HCT116 (cell line): ENCODE measurements around the gene XPNPEP2. TPM values are rescaled to one million over a fixed set of nuclear protein-coding genes. Genes with fewer than 3 reads are reported as not detected.
"Not testable (repeated sequence)": the region's sequence is repeated elsewhere in the genome, so short reads cannot be mapped to it uniquely, and the experiment has no call there.

Experiments used
- ATAC-seq: fragments of 200-7000 bp; cut with Tn5 transposase; 2 replicates; pipeline ENCODE4 v1.9.1; 2020; ENCODE audit warnings: mild to moderate bottlenecking, moderate library complexity
- BruUV-seq: library from RNA; stranded (reverse); fragments of 400-500 nt; replicated peaks from 2 replicates; lab custom pipeline; 2021; lab: Mats Ljungman, UMichigan
- CTCF ChIA-PET: fragments of 300-600 bp; sonication (Branson Sonifier 250); formaldehyde crosslinking; loops from one replicate; lab custom pipeline; 2021; ENCODE audit warnings: antibody characterized with exemption; lab: Charles Lee
- POLR2A ChIA-PET: fragments of 300-600, 350-600 bp; sonication (Branson Sonifier 250); formaldehyde crosslinking; loops from one replicate; lab custom pipeline; 2021; ENCODE audit warnings: antibody characterized with exemption; lab: Charles Lee
- RAD21 ChIA-PET, 2 experiments: fragments of 300-600 bp; sonication (Branson Sonifier 250); formaldehyde crosslinking; loops; one replicate each; lab custom pipeline; 2023; ENCODE audit warnings: low total read pairs in 2 of 2; ENCODE audit not compliant: uncharacterized antibody in 2 of 2, unreplicated experiment in 2 of 2, low non-redundant PET in 1 of 2; lab: Charles Lee
- DNase-seq: peaks from one replicate; pipeline ENCODE4 v3.0.0-alpha.2; 2010; ENCODE audit warnings: low read depth, low spot score
- H2AFZ ChIP-seq: fragments of 200-600 bp; shearing (Covaris generic), sonication (generic); 2 replicates; pipeline ENCODE4 v1.6.1; 2017; ENCODE audit warnings: low read depth, mixed run types, mixed read lengths, antibody characterized with exemption, low read length; ENCODE audit not compliant: poor library complexity, severe bottlenecking
- H3K27ac ChIP-seq: 2 replicates; pipeline ENCODE4 v1.5.1; 2012; ENCODE audit warnings: low read depth, low read length
- H3K27me3 ChIP-seq: fragments of 200-600 bp; sonication (generic); 2 replicates; pipeline ENCODE4 v1.6.1; 2016; ENCODE audit warnings: mixed run types, low read length, mixed read lengths; ENCODE audit not compliant: insufficient read depth
- H3K36me3 ChIP-seq, 2 experiments: fragments of 200-500 bp in 1 of 2; fragments of 200-600 bp in 1 of 2; sonication (Bioruptor generic) in 1 of 2; sonication (generic) in 1 of 2; 2 replicates each; pipeline versions ENCODE4 v1.5.1 to v1.6.1; 2014 to 2016; ENCODE audit warnings: low read length in 2 of 2, inconsistent platforms in 1 of 2, mixed read lengths in 1 of 2, mixed run types in 1 of 2; ENCODE audit not compliant: insufficient read depth in 2 of 2, control insufficient read depth in 1 of 2
- H3K4me1 ChIP-seq, 2 experiments: fragments of 200-600 bp in 1 of 2; sonication (generic) in 1 of 2; 2 replicates each; pipeline versions ENCODE4 v1.5.1 to v1.6.1; 2012 to 2017; ENCODE audit warnings: low read length in 2 of 2, inconsistent platforms in 1 of 2, mild to moderate bottlenecking in 1 of 2, mixed read lengths in 1 of 2, mixed run types in 1 of 2, moderate library complexity in 1 of 2; ENCODE audit not compliant: insufficient read depth in 2 of 2, control insufficient read depth in 1 of 2
- H3K4me2 ChIP-seq: fragments of 200-600 bp; sonication (generic); 2 replicates; pipeline ENCODE4 v1.6.1; 2017; ENCODE audit warnings: mixed run types, low read length, mixed read lengths
- H3K4me3 ChIP-seq, 2 experiments: fragments of 200-600 bp in 1 of 2; sonication (generic) in 1 of 2; replicated peaks in 1 of 2; 2 replicates each; pipeline ENCODE4 v1.5.1; 2011 to 2016; ENCODE audit warnings: low read length in 2 of 2, control low read depth in 1 of 2, low read depth in 1 of 2, mild to moderate bottlenecking in 1 of 2, mixed read lengths in 1 of 2, mixed run types in 1 of 2
- H3K79me2 ChIP-seq: fragments of 200-600 bp; sonication (generic); 2 replicates; pipeline ENCODE4 v1.6.1; 2017; ENCODE audit warnings: mild to moderate bottlenecking, mixed run types, low read length, moderate library complexity, mixed read lengths; ENCODE audit not compliant: insufficient read depth
- H3K9ac ChIP-seq: fragments of 200-600 bp; sonication (generic); 2 replicates; pipeline ENCODE4 v1.6.1; 2016; ENCODE audit warnings: low read length, mixed read lengths
- H3K9me2 ChIP-seq: fragments of 200-600 bp; sonication (generic), shearing (Covaris generic); 2 replicates; pipeline ENCODE4 v1.6.1; 2017; ENCODE audit warnings: mixed run types, mild to moderate bottlenecking, moderate library complexity; ENCODE audit not compliant: insufficient read depth
- H3K9me3 ChIP-seq, 2 experiments: fragments of 200-500 bp in 1 of 2; fragments of 200-600 bp in 1 of 2; sonication (Bioruptor generic) in 1 of 2; sonication (generic) in 1 of 2; 2 replicates each; pipeline ENCODE4 v1.6.1; 2014 to 2017; ENCODE audit warnings: low read length in 2 of 2, mixed read lengths in 2 of 2, inconsistent platforms in 1 of 2, low read depth in 1 of 2, mild to moderate bottlenecking in 1 of 2, mixed run types in 1 of 2, moderate library complexity in 1 of 2; ENCODE audit not compliant: control insufficient read depth in 1 of 2, insufficient read depth in 1 of 2
- H4K20me1 ChIP-seq: fragments of 200-600 bp; sonication (generic), shearing (Covaris generic); 2 replicates; pipeline ENCODE4 v1.6.1; 2017; ENCODE audit warnings: mixed run types, mild to moderate bottlenecking, moderate library complexity; ENCODE audit not compliant: insufficient read depth
- CEBPB ChIP-seq: IDR thresholded peaks from 2 replicates; pipeline ENCODE4 v1.6.1; 2012; ENCODE audit warnings: low read depth
- EZH2phosphoT487 ChIP-seq: fragments of 200-600 bp; IDR thresholded peaks from 2 replicates; pipeline ENCODE4 v1.6.1; 2018; ENCODE audit warnings: antibody characterized with exemption, borderline replicate concordance
- JUND ChIP-seq: IDR thresholded peaks from 2 replicates; pipeline ENCODE4 v1.6.1; 2012
- POLR2A ChIP-seq: IDR thresholded peaks from 2 replicates; pipeline ENCODE4 v1.7.0; 2011; ENCODE audit warnings: borderline replicate concordance; ENCODE audit not compliant: insufficient read depth, insufficient read length; ENCODE audit errors: extremely low read depth
- POLR2AphosphoS5 ChIP-seq: IDR thresholded peaks from 2 replicates; pipeline ENCODE4 v1.6.1; 2011; ENCODE audit warnings: mild to moderate bottlenecking, low read depth, low read length, moderate library complexity
- SIN3A ChIP-seq: IDR thresholded peaks from 2 replicates; pipeline ENCODE4 v1.6.1; 2012; ENCODE audit warnings: low read depth
- SRF ChIP-seq: IDR thresholded peaks from 2 replicates; pipeline ENCODE4 v1.6.1; 2012; ENCODE audit warnings: low read depth
- TCF7L2 ChIP-seq: IDR thresholded peaks from 2 replicates; pipeline ENCODE4 v1.7.0; 2011; ENCODE audit warnings: borderline replicate concordance, inconsistent platforms; ENCODE audit not compliant: insufficient read depth, insufficient read length; ENCODE audit errors: extremely low read depth
- ZFX ChIP-seq: fragments of 450-650 bp; IDR thresholded peaks from 2 replicates; pipeline ENCODE4 v1.6.1; 2017
- intact Hi-C: fragments of 100-400 bp; cut with micrococcal nuclease; formaldehyde crosslinking; loops from 2 replicates; pipeline ENCODE4 v1.10.0; 2022
- total RNA-seq: library from RNA; stranded (reverse); gene quantifications from one replicate; pipeline ENCODE4 v1.2.1, GENCODE V29; 2021; ENCODE audit not compliant: unreplicated experiment
- TF ChIP-seq, protein P1 (sequence below): IDR thresholded peaks from 2 replicates; pipeline ENCODE4 v1.6.1; 2012
- TF ChIP-seq, protein P2 (sequence below): IDR thresholded peaks from 2 replicates; pipeline ENCODE4 v1.6.1; 2012; ENCODE audit warnings: low read depth
- TF ChIP-seq, protein P3 (sequence below), 3 experiments: fragments of 200-600 bp in 1 of 3; sonication (generic) in 1 of 3; IDR thresholded peaks in 2 of 3; conservative IDR thresholded peaks in 1 of 3; 2 replicates each; pipeline ENCODE4 v1.5.1; 2012 to 2017; ENCODE audit warnings: low read depth in 2 of 3, low read length in 2 of 3, antibody characterized with exemption in 1 of 3, borderline replicate concordance in 1 of 3, control low read depth in 1 of 3, mild to moderate bottlenecking in 1 of 3, mixed read lengths in 1 of 3, mixed run types in 1 of 3, moderate library complexity in 1 of 3; ENCODE audit not compliant: insufficient read depth in 1 of 3
- TF ChIP-seq, protein P4 (sequence below): IDR thresholded peaks from 2 replicates; pipeline ENCODE4 v1.6.1; 2011; ENCODE audit warnings: mild to moderate bottlenecking, low read length, moderate library complexity; ENCODE audit not compliant: insufficient replicate concordance; ENCODE audit errors: extremely low read depth

The XPNPEP2 gene
- total RNA-seq, 1 experiment from 2014 or later, result not detected

DNA sequence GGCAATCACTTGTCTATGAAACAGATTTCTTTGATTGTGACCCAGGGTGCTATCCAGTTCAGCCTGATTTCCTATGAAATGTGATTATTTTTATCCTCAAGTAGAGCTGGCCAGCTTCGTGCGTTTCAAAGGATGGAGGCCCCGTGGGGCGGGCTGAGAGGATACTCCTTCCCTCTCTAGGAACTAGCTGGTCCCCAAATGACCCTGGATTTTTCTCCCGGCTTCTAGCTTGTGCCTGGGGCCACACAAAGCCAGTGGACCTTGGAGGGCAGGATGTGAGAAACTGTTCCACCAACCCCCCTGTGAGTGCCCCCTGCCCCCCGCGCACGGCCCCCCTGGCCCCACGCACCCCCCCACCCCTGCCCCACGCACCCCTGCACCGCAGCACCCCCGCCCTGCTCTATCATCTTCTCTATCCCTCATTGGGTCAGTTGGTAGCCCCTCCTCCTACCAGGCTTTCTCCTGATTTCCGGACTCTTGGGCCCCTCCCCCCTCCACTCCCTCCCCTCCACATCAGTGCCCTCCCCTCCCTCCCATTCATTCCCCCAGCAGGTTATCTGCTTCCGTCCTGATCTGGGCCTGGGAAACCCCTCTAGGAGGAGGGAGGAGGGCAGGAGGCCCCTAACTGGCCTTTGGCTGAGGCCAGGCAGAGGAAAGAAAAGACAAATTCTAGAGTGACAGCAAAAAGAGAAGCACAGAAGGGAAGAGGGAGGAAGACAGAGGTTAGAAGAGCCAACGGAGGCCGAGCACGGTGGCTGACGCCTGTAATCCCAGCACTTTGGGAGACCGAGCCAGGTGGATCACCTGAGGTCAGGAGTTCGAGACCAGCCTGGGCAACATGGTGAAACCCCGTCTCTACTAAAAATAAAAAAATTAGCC is 3.3 kb downstream of the XPNPEP2 start:
- Histone ChIP-seq H3K9me3 (no peaks in the 10 kb centered on the region), H3K79me2 (no peaks in the 10 kb centered on the region), H3K9ac (no peak overlapping the region), H3K9me2 (no peaks in the 10 kb centered on the region), H3K27ac (no peak overlapping the region), H3K4me1 (no peaks in the 10 kb centered on the region), H3K4me2 (no peak overlapping the region), H2AFZ (no peak overlapping the region), H3K36me3 (no peaks in the 10 kb centered on the region), H3K4me3 (no peak overlapping the region), H4K20me1 (no peaks in the 10 kb centered on the region), H3K27me3 (no peaks in the 10 kb centered on the region)
- DNase-seq, result no peak
- TF ChIP-seq POLR2AphosphoS5, result no peak
- TF ChIP-seq CEBPB, result no peak
- TF ChIP-seq, protein P1, sequence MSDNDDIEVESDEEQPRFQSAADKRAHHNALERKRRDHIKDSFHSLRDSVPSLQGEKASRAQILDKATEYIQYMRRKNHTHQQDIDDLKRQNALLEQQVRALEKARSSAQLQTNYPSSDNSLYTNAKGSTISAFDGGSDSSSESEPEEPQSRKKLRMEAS, result no peak
- TF ChIP-seq, protein P2, sequence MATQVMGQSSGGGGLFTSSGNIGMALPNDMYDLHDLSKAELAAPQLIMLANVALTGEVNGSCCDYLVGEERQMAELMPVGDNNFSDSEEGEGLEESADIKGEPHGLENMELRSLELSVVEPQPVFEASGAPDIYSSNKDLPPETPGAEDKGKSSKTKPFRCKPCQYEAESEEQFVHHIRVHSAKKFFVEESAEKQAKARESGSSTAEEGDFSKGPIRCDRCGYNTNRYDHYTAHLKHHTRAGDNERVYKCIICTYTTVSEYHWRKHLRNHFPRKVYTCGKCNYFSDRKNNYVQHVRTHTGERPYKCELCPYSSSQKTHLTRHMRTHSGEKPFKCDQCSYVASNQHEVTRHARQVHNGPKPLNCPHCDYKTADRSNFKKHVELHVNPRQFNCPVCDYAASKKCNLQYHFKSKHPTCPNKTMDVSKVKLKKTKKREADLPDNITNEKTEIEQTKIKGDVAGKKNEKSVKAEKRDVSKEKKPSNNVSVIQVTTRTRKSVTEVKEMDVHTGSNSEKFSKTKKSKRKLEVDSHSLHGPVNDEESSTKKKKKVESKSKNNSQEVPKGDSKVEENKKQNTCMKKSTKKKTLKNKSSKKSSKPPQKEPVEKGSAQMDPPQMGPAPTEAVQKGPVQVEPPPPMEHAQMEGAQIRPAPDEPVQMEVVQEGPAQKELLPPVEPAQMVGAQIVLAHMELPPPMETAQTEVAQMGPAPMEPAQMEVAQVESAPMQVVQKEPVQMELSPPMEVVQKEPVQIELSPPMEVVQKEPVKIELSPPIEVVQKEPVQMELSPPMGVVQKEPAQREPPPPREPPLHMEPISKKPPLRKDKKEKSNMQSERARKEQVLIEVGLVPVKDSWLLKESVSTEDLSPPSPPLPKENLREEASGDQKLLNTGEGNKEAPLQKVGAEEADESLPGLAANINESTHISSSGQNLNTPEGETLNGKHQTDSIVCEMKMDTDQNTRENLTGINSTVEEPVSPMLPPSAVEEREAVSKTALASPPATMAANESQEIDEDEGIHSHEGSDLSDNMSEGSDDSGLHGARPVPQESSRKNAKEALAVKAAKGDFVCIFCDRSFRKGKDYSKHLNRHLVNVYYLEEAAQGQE, result no peak
- TF ChIP-seq EZH2phosphoT487, result no peak
- TF ChIP-seq, protein P3, sequence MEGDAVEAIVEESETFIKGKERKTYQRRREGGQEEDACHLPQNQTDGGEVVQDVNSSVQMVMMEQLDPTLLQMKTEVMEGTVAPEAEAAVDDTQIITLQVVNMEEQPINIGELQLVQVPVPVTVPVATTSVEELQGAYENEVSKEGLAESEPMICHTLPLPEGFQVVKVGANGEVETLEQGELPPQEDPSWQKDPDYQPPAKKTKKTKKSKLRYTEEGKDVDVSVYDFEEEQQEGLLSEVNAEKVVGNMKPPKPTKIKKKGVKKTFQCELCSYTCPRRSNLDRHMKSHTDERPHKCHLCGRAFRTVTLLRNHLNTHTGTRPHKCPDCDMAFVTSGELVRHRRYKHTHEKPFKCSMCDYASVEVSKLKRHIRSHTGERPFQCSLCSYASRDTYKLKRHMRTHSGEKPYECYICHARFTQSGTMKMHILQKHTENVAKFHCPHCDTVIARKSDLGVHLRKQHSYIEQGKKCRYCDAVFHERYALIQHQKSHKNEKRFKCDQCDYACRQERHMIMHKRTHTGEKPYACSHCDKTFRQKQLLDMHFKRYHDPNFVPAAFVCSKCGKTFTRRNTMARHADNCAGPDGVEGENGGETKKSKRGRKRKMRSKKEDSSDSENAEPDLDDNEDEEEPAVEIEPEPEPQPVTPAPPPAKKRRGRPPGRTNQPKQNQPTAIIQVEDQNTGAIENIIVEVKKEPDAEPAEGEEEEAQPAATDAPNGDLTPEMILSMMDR (IDR thresholded peaks at IDR 0.05 in 2 of 3, conservative IDR thresholded peaks at IDR 0.05 in 1 of 3; ENCODE audit: borderline replicate concordance in 1 of 3, insufficient read depth in 1 of 3, low read depth in 2 of 3, low read length in 2 of 3), result no peak
- TF ChIP-seq, protein P4, sequence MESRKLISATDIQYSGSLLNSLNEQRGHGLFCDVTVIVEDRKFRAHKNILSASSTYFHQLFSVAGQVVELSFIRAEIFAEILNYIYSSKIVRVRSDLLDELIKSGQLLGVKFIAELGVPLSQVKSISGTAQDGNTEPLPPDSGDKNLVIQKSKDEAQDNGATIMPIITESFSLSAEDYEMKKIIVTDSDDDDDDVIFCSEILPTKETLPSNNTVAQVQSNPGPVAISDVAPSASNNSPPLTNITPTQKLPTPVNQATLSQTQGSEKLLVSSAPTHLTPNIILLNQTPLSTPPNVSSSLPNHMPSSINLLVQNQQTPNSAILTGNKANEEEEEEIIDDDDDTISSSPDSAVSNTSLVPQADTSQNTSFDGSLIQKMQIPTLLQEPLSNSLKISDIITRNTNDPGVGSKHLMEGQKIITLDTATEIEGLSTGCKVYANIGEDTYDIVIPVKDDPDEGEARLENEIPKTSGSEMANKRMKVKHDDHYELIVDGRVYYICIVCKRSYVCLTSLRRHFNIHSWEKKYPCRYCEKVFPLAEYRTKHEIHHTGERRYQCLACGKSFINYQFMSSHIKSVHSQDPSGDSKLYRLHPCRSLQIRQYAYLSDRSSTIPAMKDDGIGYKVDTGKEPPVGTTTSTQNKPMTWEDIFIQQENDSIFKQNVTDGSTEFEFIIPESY, result no peak
- no peak for TF ChIP-seq TCF7L2
- no peak for TF ChIP-seq JUND
- no peak for TF ChIP-seq SRF
- no peak for TF ChIP-seq POLR2A
- TF ChIP-seq SIN3A, result no peak
- no peak for TF ChIP-seq ZFX
- intact Hi-C loops, result no loop called here
- CTCF ChIA-PET, result no interaction called here
- BruUV-seq, result no TSS peak
- ATAC-seq, result no peak
- RAD21 ChIA-PET, result no interaction called here
- POLR2A ChIA-PET, result no interaction called here

DNA sequence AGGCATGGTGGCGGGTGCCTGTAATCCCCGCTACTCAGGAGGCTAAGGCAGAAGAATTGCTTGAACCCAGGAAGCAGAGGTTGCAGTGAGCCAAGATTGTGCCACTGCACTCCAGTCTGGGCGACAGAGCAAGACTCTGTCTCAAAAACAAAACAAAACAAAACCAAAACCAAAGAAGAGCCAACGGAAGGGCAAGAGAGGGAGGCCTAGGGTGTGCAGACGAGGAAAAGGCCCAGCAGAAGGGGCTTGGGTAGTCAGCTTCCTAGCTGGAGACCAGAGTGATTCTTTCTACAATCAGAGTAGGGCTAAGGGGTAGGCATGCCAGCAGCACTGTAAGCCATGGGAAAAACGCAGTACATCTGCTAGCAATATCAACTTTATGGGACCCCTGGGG is 4.0 kb downstream of the XPNPEP2 start:
- H3K79me2 ChIP-seq, BruUV-seq, H3K27ac ChIP-seq, H3K9me2 ChIP-seq, H3K27me3 ChIP-seq, POLR2A ChIA-PET, H3K9ac ChIP-seq, CTCF ChIA-PET, H3K4me1 ChIP-seq, DNase-seq, H3K4me2 ChIP-seq, RAD21 ChIA-PET, H2AFZ ChIP-seq, H3K4me3 ChIP-seq, H3K36me3 ChIP-seq, ATAC-seq, intact Hi-C loops, H3K9me3 ChIP-seq, H4K20me1 ChIP-seq: not testable (repeated sequence)
